Fibroblast of peridontal ligament (primary cell): ENCODE measurements around the gene KRT74.

Experiments
- DNase-seq: peaks from one replicate; pipeline ENCODE4 v3.0.0-alpha.2; 2010; ENCODE audit errors: extremely low read depth

Gene KRT74

GRCh38 chr12:52521175-52521567, 52.5 kb downstream of the KRT74 start:
- DNase-seq, result no peak

GRCh38 chr12:52519826-52520662, 53.6 kb downstream of the KRT74 start, which contains the start of gene KRT5:
KRT5 (minus strand) TSS chr12:52520394; CDS start chr12:52520296, 98 bp downstream.
- no peak for DNase-seq

DNA sequence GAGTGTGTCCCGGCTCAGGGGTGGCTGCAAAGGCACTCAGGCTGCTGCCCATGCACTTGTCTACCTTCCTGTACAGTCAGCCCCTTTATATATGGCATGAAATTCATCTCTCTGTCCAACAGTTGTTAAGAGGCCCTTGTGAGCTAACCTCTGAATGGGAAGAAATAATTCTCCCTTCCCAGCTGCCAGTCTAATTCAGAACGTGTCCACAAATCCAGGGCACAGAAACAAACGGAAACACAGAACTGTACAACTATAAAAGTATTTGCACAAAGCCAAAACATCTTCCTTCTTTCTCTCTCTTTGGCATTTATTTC, 54.3 kb downstream of the KRT74 start:
- DNase-seq, result no peak

DNA sequence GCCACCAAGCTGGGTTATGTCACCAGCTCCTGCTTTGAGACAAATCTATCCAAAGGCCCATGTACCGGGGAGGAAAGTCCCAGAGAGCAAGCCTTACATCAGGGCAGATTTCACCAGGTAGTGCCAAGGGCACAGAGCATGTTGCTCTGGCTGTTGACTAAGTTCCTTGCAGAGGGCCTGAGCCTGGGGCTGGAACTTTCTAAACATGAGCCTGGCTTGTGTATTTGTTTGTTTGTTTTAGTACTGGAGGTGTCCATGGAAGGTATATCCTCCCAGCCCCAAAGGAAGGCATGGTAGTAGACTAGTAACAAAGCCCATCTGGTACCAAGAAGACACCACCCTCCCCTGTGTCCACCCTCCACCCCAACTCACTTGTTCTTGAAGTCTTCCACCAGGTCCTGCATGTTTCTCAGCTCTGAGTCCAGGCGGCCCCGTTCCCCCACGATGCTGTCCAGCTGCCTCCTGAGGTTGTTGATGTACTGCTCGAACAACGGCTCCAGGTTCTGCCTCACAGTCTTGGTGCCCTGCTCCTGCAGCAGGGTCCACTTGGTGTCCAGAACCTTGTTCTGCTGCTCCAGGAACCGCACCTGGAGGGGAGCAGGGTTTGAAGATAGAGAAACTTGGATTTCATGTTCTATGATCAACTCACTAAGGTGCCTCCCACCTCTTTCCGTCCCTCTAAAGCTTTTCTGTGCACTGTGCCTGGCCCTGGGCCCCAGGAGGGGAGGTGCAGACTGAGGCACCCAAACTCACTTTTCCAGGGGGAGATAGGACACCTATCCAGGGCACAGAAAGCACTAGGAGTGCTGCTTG, 54.9 kb downstream of the KRT74 start:
- DNase-seq, result no peak

DNA sequence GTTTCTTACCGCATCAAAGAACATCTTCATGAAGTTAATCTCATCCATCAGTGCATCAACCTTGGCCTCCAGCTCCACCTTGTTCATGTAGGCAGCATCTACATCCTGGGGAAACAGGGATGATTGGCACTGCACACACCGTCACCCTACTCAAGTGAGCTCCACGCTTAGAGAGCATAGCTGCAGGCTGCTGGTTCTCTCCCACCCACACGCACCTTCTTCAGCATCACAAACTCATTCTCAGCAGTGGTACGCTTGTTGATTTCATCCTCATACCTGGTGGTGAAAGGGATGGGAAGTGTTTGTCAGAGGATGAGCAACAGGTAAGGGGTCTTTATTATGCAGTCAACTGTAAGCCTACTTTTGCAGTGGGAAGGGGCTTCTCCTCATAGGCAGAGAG, 55.8 kb downstream of the KRT74 start:
- DNase-seq, result no peak

DNA sequence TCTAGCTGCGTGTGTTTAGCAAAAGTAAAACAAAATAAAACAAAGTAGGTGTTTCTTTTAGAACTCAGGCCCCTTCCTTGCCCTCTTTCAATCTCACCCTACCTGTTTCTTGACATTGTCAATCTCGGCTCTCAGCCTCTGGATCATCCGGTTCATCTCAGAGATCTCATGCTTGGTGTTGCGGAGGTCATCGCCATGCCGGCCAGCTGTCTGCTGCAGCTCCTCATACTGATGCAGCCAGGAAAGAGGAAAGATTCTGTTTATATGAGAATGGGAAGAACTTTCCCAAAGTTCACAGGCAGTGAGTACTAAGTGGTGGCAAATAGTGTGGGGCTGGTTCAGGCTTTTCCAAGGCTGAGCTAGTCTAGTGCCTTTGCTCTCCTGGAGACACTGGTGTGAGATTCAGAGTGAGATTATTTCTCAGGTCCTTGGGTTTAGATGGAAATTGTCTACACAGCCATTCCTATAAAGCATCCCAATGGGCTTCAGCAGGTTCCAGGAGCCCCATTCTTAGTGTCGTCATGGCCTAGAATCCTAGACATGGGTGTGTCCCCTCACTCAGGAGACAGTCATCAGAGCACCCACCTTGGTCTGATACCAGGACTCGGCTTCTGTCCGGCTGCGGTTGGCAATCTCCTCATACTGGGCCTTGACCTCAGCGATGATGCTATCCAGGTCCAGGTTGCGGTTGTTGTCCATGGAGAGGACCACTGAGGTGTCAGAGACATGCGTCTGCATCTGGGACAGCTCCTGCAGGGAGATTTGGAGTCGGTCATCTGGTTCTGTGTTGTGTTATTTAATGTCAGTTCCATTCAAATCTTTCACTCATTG, 56.4 kb downstream of the KRT74 start:
- DNase-seq, result no peak

DNA sequence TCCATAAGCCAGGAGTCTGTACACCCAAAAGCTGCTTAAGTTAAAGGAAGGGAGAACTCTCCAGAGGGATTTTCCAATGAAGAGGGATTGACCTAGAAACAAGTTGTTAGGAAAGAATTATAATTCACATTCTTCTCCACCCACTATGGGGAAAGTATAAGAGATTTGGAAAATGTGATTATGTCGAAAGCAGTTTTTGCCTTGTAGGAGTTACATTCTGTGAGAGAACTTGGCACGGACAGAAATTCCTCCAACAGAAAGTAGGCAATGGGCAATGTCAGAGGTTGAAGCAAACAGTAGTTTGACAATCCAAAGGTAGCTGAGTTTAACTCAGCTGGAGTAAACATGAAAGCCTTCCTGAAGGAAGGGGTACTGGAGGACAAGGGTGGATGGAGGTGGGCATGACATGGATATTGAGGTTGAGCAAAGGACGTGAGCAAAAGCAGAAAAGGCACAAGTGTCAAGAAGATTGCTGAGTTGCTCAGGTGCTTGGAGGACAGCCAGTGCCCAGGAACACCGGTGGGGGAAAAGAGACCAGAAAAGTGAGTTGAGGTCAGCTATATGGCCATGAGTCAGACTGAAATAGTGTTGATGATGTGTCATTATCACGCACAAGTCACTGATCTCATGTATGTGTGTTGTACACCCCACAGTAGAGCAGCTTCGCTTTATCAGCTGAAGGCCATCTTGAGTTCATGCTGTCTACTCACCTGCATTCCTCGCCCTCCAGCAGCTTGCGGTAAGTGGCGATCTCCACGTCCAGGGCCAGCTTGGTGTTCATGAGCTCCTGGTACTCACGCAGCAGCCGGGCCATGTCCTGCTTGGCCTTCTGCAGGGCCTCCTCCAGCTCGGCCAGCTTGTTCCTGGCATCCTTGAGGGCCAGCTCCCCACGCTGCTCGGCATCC, 57.5 kb downstream of the KRT74 start:
- DNase-seq, result no peak
